MCF 10A (cell line): ENCODE measurements around the gene CPA1. TPM values are rescaled to one million over a fixed set of nuclear protein-coding genes. Genes with fewer than 3 reads are reported as not detected.

ENCODE experiments used
- Bru-seq: library from RNA; stranded (reverse); fragments of 400-500 nt; gene quantifications from one replicate; lab custom pipeline; 2021; lab: Mats Ljungman, UMichigan
- BruChase-seq, 2 experiments: library from RNA; stranded (reverse); fragments of 400-500 nt; gene quantifications; one replicate each; lab custom pipeline; 2021; lab: Mats Ljungman, UMichigan
- BruUV-seq: library from RNA; stranded (reverse); fragments of 400-500 nt; replicated peaks from 2 replicates; lab custom pipeline; 2021; lab: Mats Ljungman, UMichigan
- CTCF ChIA-PET: fragments of 300-600 bp; sonication (Branson Sonifier 250); formaldehyde crosslinking; extraction: SDS; loops from one replicate; lab custom pipeline; 2021; ENCODE audit warnings: antibody characterized with exemption, inconsistent platforms; lab: Yijun Ruan, JAX
- POLR2A ChIA-PET: fragments of 300-600, 350-650 bp; sonication (Branson Sonifier 250); formaldehyde crosslinking; extraction: SDS; loops from one replicate; lab custom pipeline; 2020; ENCODE audit warnings: antibody characterized with exemption, inconsistent platforms; lab: Yijun Ruan, JAX
- DNase-seq: peaks from one replicate; pipeline ENCODE4 v3.0.0-alpha.2; 2018; ENCODE audit not compliant: unreplicated experiment
- H3K27ac Mint-ChIP-seq: one replicate; pipeline ENCODE4 v1.8.0; 2022; ENCODE audit warnings: mild to moderate bottlenecking, low read depth, mixed read lengths; ENCODE audit not compliant: unreplicated experiment
- H3K27me3 Mint-ChIP-seq: one replicate; pipeline ENCODE4 v1.8.0; 2022; ENCODE audit warnings: mixed read lengths; ENCODE audit not compliant: insufficient read depth, unreplicated experiment
- H3K36me3 Mint-ChIP-seq: one replicate; pipeline ENCODE4 v1.8.0; 2022; ENCODE audit warnings: mild to moderate bottlenecking, moderate library complexity, mixed read lengths; ENCODE audit not compliant: insufficient read depth, unreplicated experiment
- H3K4me1 Mint-ChIP-seq: one replicate; pipeline ENCODE4 v1.8.0; 2022; ENCODE audit warnings: mixed read lengths; ENCODE audit not compliant: insufficient read depth, unreplicated experiment
- H3K4me3 Mint-ChIP-seq: one replicate; pipeline ENCODE4 v1.8.0; 2022; ENCODE audit warnings: mild to moderate bottlenecking, moderate library complexity, mixed read lengths; ENCODE audit not compliant: unreplicated experiment
- H3K9me3 Mint-ChIP-seq: one replicate; pipeline ENCODE4 v1.8.0; 2022; ENCODE audit warnings: mixed read lengths; ENCODE audit not compliant: unreplicated experiment
- CTCF ChIP-seq: fragments of 200-600 bp; IDR thresholded peaks from one replicate; pipeline ENCODE4 v1.8.0; 2022; ENCODE audit warnings: antibody characterized with exemption, mild to moderate bottlenecking; ENCODE audit not compliant: unreplicated experiment
- intact Hi-C: fragments of 100-400 bp; cut with micrococcal nuclease; formaldehyde crosslinking; loops from 2 replicates; pipeline ENCODE4 v1.14.1; 2022
- long read RNA-seq: library from polyadenylated mRNA; stranded (forward); transcript quantifications from one replicate; pipeline ENCODE4 v2.0.0, GENCODE V29; 2022
- total RNA-seq: library from RNA; stranded (reverse); gene quantifications from 2 replicates; pipeline ENCODE4 v1.2.3, GENCODE V29; 2022

The CPA1 gene
- total RNA-seq (not detected in 2 replicates), Bru-seq, nascent RNA (not detected), BruChase-seq, experiment 1, labeled RNA remaining after a 6-hour chase (not detected), BruChase-seq, experiment 2, labeled RNA remaining after a 2-hour chase (percentile 9 among the genes with signal in this experiment)
- long read RNA-seq = 0 reads

DNA sequence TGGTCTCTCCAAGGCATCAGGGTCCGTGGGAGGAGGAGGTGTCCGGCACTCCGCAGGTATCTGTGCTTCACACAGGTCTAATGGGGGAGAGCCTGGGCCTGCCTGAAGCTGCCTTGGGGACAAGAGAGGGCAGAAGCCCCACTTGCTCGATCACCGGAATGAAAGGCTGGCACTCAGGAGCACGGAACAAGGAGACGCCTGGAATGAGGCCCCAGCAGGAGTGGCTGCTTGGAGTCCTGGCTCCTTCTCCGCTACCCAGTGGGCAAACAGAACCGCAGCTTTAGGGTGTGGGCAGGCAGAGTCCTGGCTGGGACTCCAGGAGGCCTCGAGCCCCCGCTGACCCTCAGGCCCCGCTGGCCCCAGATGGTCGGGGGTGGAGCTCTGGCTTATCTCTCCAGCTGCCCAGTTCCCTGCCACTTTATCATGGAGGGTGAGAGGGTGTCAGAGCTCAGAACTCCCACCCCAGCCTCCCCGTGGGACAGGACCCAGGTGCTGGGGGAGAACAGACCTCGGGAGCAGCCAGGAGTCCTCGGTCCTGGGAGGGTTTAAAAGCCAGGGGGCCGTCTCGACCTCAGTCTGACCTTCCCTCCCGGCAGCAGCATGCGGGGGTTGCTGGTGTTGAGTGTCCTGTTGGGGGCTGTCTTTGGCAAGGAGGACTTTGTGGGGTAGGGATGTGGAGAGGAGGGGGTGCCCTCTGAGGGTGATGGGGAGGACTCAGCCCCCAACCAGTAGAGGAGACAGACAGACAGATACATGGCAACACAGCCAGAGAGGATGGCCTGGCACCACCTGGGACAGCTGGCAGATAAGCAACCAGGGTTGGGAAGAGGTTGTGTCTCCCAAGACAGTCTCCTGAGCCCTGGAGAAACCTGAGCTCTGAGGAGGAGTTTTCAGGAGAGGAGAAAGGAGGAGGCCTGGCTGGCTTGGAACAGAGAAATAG lies at the start of gene CPA1:
TSS of gene CPA1 (plus strand) at position 574 of the 940 bp plus-strand sequence. CDS start at position 601, 27 bp downstream.
- BruUV-seq = no TSS peak
- intact Hi-C loops = no loop called here
- ChIA-PET CTCF (no interaction called here), POLR2A (interaction anchor here (0.5 kb wide), 1 partner anchor 118 kb away, joined by 3 read pairs; no protein-coding TSS in a partner anchor)
- DNase-seq = no peak
- Mint-ChIP-seq H3K4me3 (no peak within 1 kb of the TSS), H3K27ac (no peak within 1 kb of the TSS), H3K9me3 (no peaks in the 10 kb centered on the region), H3K36me3 (no peaks in the 10 kb centered on the region), H3K4me1 (no peaks in the 10 kb centered on the region), H3K27me3 (no peaks in the 10 kb centered on the region)
- TF ChIP-seq CTCF = no peak

GRCh38 chr7:130332259-130333053 lies 47.8 kb upstream of the CPA1 start:
- intact Hi-C loops = no loop called here
- Mint-ChIP-seq H3K4me3 (no peak overlapping the region), H3K36me3 (no peaks in the 10 kb centered on the region), H3K9me3 (no peaks in the 10 kb centered on the region), H3K4me1 (peaks cover 11% of the 10 kb centered on the region), H3K27me3 (no peaks in the 10 kb centered on the region), H3K27ac (no peak overlapping the region)
- TF ChIP-seq CTCF = no peak
- ChIA-PET POLR2A (interaction anchor here (0.7 to 1.4 kb wide), 7 partner anchors 13 to 150 kb away, joined by 3 to 7 read pairs (median 5); partner anchors contain the start of genes CEP41, CPA4, CPA5 and TMEM209), CTCF (interaction anchor here (0.6 to 1.2 kb wide), 4 partner anchors 13 to 48 kb away, joined by 3 to 5 read pairs (median 3); no protein-coding TSS in a partner anchor)
- peak; percentile 50 for DNase-seq
- no TSS peak for BruUV-seq

DNA sequence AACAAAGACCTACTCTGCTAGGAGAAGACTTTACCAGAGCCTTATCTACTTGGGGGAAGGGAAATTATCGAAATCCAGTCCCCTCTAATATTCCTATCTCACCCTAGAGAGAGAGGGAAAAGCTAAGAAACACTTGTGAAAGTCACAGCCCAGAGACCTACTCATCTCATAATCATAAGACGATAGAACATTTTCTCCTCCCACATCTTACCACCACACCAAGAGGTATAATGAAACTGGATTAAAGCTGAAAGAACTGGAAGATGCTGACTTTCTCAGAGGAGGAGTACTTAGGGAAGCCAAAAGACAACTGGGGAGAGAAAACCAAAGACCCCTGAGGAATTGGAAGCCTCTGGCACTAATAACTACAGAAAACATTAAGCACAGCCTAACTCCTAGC lies 46.5 kb upstream of the CPA1 start:
- TF ChIP-seq CTCF = no peak
- CTCF ChIA-PET = interaction anchor here (0.7 to 1.2 kb wide), 2 partner anchors 12 to 13 kb away, joined by 3 to 5 read pairs; no protein-coding TSS in a partner anchor
- Mint-ChIP-seq H3K9me3 (no peaks in the 10 kb centered on the region), H3K36me3 (no peaks in the 10 kb centered on the region), H3K4me1 (peaks cover 11% of the 10 kb centered on the region), H3K4me3 (no peak overlapping the region), H3K27me3 (no peaks in the 10 kb centered on the region), H3K27ac (no peak overlapping the region)
- BruUV-seq = no TSS peak
- intact Hi-C loops = no loop called here
- POLR2A ChIA-PET = interaction anchor here (1.0 to 1.8 kb wide), 6 partner anchors 15 to 129 kb away, joined by 3 to 8 read pairs (median 4); partner anchors contain the start of genes CPA4 and TMEM209
- no peak for DNase-seq
